T47D (cell line): Measurements from ENCODE around the gene TBL2.
"Not testable (repeated sequence)": the region's sequence is repeated elsewhere in the genome, so short reads cannot be mapped to it uniquely, and the experiment has no call there.

Experiments used
- DNase-seq, 2 experiments: peaks; one replicate each; pipeline versions ENCODE4 v3.0.0 to v3.0.0-alpha.2; 2011 to 2012; ENCODE audit warnings: low read depth in 1 of 2, low spot score in 1 of 2
- JUND ChIP-seq: IDR thresholded peaks from 2 replicates; pipeline ENCODE4 v1.6.1; 2012; ENCODE audit warnings: low read depth
- in situ Hi-C: cut with HindIII; loops from 2 replicates; pipeline ENCODE4 v1.10.0; 2016; ENCODE audit warnings: low sequenced_read_pairs, low pct_unique_long_range_greater_than_20kb

Gene TBL2

DNA sequence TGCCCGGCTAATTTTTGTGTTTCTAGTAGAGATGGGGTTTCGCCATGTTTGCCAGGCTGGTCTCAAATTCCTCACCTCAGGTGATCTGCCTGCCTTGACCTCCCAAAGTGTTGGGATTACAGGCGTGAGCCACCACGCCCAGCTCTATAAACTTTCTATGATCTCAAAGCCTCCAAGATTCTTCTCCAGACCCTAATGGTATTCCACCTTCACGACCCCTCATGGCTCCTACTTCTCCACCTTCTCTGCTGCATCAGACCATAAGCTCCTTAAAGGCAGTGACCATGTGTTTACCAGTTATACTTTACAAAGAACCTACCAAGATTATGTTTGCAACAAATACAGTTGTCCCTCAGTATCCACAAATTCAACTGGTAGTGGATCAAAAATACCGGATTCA is 46.2 kb downstream of the TBL2 start:
- no peak for DNase-seq
- in situ Hi-C loops = no loop called here
- no peak for TF ChIP-seq JUND

DNA sequence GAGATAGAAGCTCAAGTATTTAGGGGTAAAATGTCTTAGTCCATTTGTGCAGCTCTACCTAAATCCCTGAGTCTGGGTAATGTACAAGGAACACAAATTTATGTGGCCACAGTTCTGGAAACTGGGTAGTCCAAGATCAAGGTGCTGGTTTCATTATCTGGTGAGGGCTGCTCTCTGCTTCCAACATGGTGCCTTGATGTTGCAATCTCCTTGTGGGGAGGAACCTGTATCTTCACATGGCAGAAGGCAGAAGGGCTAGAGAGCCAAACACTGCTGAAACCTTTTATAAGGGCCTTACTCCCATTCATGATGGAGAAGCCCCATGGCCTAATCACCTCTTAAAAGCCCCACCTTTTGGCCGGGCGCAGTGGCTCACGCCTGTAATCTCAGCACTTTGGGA is 47.6 kb downstream of the TBL2 start:
- in situ Hi-C loops = no loop called here
- no peak for DNase-seq
- TF ChIP-seq JUND = no peak

DNA sequence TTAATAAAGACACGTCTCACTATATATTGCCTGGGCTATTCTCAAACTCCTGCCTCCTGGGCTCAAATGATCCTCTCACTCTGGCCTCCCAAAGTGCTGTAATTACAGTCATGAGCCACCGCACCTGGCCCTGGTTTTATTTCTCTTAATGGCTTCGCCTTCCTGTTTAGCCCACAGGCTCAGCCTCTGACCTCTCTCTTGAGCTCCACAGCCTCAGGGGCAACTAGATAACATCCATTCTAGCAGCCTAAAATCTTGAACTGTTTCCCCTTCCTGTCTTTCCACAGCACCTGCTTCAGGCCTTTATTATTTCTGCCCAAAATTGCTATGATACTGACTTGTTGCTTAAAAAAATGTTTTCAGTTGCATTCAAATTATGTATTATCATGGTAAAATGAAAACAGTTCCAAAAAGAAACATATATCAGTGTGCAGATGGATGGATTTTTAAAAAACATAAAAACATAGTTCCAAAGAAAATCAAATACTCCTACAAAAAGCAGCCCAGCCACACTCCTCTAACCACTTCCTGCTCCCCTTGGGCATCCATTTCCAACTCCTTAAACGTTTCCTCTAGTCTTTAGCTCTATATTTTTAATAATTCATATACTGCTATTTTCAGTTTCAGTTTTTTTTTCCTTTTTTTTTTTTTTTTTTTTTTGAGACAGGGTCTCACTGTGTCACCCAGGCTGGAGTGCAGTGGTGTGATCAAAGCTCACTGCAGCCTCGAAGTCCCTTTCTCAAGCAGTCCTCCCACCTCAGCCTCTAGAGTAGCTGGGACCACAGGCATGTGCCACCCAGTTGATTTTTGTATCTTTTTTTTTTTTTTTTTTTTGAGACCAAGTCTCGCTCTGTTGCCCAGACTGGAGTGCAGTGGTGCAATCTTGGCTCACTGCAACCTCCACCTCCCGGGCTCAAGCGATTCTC is 51.2 kb downstream of the TBL2 start:
- in situ Hi-C loops = no loop called here
- TF ChIP-seq JUND = no peak
- DNase-seq = peak in 1 of 2 experiments; percentile 46

DNA sequence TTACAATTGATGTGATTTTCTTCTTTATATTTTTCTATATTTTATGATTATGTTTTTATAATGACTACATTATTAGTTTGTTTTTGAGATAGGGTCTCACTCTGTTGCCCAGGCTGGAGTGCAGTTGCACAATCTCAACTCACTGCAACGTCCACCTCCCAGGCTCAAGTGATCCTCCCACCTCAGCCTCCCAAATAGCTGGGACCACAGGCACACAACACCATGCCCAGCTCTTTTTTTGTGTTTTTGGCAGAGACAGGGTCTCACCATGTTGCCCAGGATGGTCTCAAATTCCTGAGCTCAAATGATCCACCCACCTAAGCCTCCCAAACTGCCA is 52.3 kb downstream of the TBL2 start:
- DNase-seq, in situ Hi-C loops: not testable (repeated sequence)

DNA sequence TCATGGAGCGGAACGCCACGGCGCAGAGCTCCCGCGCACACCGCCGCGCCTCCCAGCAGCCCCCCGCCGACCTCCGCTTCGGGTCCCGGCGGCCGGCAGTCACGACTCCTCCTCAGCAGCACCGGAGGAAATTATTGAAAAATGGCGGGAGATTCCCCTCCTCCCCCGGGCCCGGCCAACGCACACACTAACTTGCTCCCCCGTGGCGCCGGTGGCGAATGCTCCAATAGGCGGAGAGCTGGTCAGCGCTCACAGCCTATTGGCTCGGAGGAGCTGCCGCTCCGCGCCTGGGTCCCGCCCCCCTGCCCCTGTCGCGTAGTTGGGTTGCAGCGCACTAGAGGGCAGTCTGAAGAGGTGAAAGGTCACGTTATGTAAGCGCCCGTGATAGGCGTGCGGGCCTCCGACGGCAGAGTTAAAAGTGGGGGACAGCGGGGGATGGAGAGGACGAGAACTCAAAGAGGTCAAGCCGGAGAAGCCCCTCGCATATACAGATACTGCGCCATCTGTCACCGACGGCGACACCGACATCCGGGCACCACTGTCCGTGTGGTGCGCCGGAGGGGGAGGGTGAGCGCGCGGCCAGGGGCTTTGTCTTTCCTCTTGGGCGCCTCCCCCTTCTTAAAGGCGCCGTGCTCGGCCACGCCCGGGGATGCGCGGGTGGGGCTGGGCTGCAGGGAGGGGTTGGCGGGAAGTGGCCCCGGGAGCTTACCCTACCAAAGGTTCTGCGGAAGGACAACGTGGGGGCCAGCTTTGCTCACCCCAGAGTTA is 56.1 kb downstream of the TBL2 start, which contains the start of gene BAZ1B:
TSS of gene BAZ1B (minus strand) at position 189 of the 768 bp plus-strand sequence. CDS start 360 bp downstream, outside the sequence.
- DNase-seq = peak; percentile 99 to 100
- no peak for TF ChIP-seq JUND
- in situ Hi-C loops = no loop called here

DNA sequence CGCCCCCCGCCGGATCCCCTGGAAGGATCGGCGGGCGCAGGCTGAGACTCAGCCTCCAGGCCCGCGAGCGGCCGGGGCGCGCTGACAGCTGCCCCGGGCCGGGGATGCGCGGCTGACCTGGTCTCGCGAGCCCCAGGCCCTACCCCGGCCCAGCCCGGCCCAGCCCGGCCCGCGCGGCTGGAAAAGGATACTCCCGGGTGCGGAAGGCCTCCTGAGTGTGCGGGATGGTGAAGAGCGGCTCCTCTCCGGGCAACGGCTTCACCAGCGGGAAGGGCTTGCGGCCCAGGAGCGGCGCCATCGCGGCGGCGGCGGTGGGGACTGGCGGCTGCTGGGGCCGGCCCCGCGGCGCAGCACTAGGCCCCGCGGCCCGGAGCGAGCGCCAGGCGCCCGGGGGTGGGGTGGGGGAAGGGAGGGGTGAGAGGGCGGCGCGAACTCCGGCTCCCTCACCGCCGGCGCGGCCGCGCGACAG is 56.7 kb downstream of the TBL2 start:
- in situ Hi-C loops = no loop called here
- no peak for TF ChIP-seq JUND
- peak in 1 of 2 experiments; percentile 69 for DNase-seq

DNA sequence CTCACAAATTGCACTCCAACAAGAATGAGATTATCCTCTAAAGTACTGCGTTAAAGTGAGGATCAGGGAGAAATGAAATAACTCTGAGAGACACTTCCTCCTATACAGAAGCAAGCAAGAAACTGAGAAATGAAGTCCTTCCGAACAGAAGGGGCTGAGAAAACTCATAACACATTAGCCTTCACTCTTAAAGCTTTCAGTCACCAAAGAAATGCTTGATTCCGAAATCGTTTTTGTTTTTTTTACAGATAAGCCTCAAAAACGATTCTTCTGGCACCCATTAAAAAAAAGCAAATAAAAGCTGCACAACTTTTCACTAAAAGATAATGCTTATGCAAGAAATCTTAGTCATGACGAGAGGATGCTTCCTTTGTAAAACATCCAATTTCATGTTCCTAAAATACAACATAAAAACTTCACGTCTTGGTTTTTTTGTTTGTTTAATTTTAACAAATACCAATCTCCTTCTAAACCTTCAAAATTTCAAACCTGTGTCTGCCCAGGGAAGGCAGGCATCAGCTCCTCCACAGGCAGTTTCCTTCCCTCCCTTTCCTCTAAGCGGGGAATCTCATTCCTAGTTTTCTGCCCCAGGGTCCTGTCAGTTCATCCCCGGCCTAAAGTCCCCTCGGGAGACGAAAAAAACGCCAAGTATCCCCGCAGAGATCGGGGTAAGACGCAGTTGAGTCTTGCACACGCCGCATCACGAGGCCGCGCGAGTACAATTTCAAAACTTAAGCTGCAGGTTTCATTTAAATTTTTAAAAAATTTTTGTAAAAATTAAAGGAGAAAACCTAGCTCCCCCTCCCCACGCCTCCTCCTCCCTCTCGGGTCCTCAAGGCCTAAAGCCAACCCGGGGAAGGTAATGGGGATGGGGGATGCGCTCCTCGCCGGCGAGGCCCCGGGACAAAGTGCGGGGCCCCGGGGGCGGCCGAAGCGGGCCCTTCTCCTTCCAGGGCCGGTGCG is 57.4 kb downstream of the TBL2 start:
- in situ Hi-C loops = no loop called here
- TF ChIP-seq JUND = no peak
- DNase-seq = peak; percentile 11 to 28

DNA sequence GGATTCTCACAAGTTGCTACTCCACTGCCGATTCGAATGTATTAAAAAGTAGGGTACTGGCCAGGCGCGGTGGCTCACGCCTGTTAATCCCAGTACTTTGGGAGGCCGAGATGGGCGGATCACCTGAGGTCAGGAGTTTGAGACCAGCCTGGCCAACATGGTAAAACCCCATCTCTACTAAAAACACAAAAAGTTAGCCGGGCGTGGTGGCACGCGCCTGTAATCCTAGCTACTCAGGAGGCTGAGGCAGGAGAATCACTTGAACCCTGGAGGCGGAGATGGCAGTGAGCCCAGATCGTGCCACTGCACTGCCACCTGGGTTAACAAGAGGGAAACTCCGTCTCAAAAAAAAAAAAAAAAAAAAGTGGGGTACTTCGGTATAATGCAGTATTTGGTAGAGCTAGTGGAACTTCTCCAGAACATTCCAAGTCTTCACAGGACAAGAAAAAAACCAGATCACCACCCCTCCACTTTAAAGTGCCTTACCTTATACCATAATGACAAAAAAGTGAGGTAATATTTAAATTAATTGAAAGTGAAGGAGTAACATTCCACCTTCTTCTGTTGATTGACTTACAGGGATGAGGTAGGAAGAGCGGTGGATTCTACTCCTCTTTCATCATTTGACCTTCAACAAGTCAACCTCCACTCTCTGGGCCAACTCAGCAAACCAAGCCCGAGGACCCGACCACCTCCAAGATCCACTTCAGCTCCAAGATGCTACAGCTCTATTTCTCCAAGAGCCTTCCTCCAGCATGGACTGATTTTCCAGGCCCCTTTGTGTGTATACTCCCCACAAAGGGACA is 58.3 kb downstream of the TBL2 start:
- DNase-seq = peak in 1 of 2 experiments; percentile 53
- TF ChIP-seq JUND = no peak
- in situ Hi-C loops = no loop called here

DNA sequence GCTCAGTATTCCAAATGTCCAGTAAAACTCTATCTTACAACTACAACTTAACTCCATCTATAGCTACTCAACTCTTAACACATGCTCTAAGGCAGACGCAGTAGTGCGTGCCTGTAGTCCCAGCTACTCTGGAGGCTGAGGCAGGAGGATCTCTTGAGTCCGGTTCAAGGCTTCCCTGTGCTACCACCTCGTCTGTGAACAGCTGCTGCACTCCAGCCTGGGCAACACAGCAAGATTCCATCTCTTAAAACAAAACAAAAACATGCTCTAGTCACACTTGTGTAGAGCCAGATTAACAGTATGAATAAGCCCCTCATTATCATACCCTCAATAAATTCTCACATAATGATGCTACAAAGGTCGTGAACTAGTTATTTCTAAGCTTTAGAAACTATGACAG is 59.9 kb downstream of the TBL2 start:
- in situ Hi-C loops = no loop called here
- TF ChIP-seq JUND = no peak

More for the DNA sequence above, 59.9 kb downstream of the TBL2 start:
- no peak for DNase-seq
